CD4-positive, alpha-beta T cell (primary cell): Measurements from ENCODE around the gene PRPF38A. TPM values are rescaled to one million over a fixed set of nuclear protein-coding genes. Genes with fewer than 3 reads are reported as not detected.

Experiments
- ATAC-seq: fragments of 200-7000 bp; cut with Tn5 transposase; one replicate; pipeline ENCODE4 v1.10.0; 2022; ENCODE audit warnings: mild to moderate bottlenecking; ENCODE audit not compliant: poor library complexity
- CTCF ChIA-PET: fragments of 350-600 bp; sonication (Branson Sonifier 250); formaldehyde crosslinking; loops from one replicate; lab custom pipeline; 2021; ENCODE audit warnings: antibody characterized with exemption, inconsistent platforms; lab: Charles Lee
- POLR2A ChIA-PET: fragments of 350-600 bp; sonication (Branson Sonifier 250); formaldehyde crosslinking; loops from one replicate; lab custom pipeline; 2021; ENCODE audit warnings: antibody characterized with exemption, inconsistent platforms; lab: Charles Lee
- DNase-seq, 14 experiments: peaks; one replicate each; pipeline ENCODE4 v3.0.0-alpha.2; 2013 to 2020; ENCODE audit warnings: mixed read lengths in 2 of 14
- H3K27ac ChIP-seq, 2 donors: one replicate each; pipeline versions ENCODE4 v1.5.1 to v1.7.0; 2013; ENCODE audit warnings: low read length in 2 of 2, low read depth in 1 of 2, mild to moderate bottlenecking in 1 of 2
- H3K27me3 ChIP-seq, 2 experiments: 1 replicate in 1 of 2; 2 replicates in 1 of 2; pipeline versions ENCODE4 v1.6.1 to v1.7.0; 2013; ENCODE audit warnings: low read length in 2 of 2, control low read depth in 1 of 2, mild to moderate bottlenecking in 1 of 2, moderate library complexity in 1 of 2; ENCODE audit not compliant: insufficient read depth in 2 of 2, control insufficient read depth in 1 of 2
- H3K36me3 ChIP-seq: one replicate; pipeline ENCODE4 v1.6.1; 2013; ENCODE audit warnings: low read length, control low read depth; ENCODE audit not compliant: insufficient read depth
- H3K4me1 ChIP-seq: one replicate; pipeline ENCODE4 v1.6.1; 2013; ENCODE audit warnings: low read length, control low read depth; ENCODE audit not compliant: insufficient read depth
- H3K4me3 ChIP-seq: one replicate; pipeline ENCODE4 v1.5.1; 2013; ENCODE audit warnings: mild to moderate bottlenecking, low read length, moderate library complexity
- H3K9me3 ChIP-seq, 2 experiments: 1 replicate in 1 of 2; 2 replicates in 1 of 2; pipeline versions ENCODE4 v1.6.1 to v1.7.0; 2013; ENCODE audit warnings: low read length in 2 of 2, mild to moderate bottlenecking in 2 of 2, control low read depth in 1 of 2, moderate library complexity in 1 of 2; ENCODE audit not compliant: control insufficient read depth in 1 of 2, insufficient read depth in 1 of 2
- H3K27ac Mint-ChIP-seq: one replicate; pipeline ENCODE4 v1.8.0; 2020; ENCODE audit warnings: mixed read lengths
- H3K27me3 Mint-ChIP-seq: one replicate; pipeline ENCODE4 v1.8.0; 2021; ENCODE audit warnings: mixed read lengths
- H3K36me3 Mint-ChIP-seq: one replicate; pipeline ENCODE4 v1.8.0; 2021; ENCODE audit warnings: low read depth, mixed read lengths
- H3K4me1 Mint-ChIP-seq: one replicate; pipeline ENCODE4 v1.8.0; 2021; ENCODE audit warnings: low read depth, mixed read lengths
- H3K4me3 Mint-ChIP-seq: one replicate; pipeline ENCODE4 v1.8.0; 2020; ENCODE audit warnings: mild to moderate bottlenecking, mixed read lengths
- H3K9me3 Mint-ChIP-seq: one replicate; pipeline ENCODE4 v1.8.0; 2020; ENCODE audit warnings: mixed read lengths
- intact Hi-C, 2 experiments: fragments of 100-400 bp; cut with DNase I in 1 of 2; cut with micrococcal nuclease in 1 of 2; formaldehyde crosslinking; loops; one replicate each; pipeline versions ENCODE4 v1.15.1 to v1.9.0; 2023 to 2025; cut with DNase I, micrococcal nuclease
- total RNA-seq, 174 experiments: library from RNA in 2 of 174; stranded (reverse) in 2 of 174; gene quantifications; one replicate each; pipeline ENCODE4 v1.2.3 and lab custom pipeline; 2021 to 2026
- TF ChIP-seq, protein P1 (sequence below): fragments of 200-600 bp; IDR thresholded peaks from one replicate; pipeline ENCODE4 v1.8.0; 2022; ENCODE audit warnings: antibody characterized with exemption, mild to moderate bottlenecking

PRPF38A gene
- total RNA-seq, 2 experiments from 2014 or later, result 56.2 to 63.6 TPM

DNA sequence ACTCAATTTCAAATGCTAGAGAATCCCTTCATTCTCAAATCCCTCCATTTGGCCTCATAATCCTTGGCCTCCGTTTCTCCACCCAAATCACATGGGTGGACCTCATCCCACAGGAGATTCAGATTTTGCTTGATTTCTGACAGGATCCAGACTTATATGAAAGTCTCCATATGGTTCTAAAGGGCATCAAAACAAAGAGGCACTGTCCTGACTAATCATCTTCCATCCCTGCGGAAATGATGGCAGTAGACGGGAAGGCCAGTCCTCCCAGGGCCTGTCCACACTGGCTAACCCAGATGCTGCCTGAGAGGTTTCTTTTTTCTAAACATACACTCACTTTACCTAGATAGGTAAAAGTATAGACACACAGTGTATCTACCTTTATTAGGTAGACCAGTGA, 19.0 kb upstream of the PRPF38A start:
- ATAC-seq (no peak), DNase-seq (no peak)
- no peaks in the 10 kb centered on the region for H3K4me1 Mint-ChIP-seq
- no peaks in the 10 kb centered on the region for H3K36me3 Mint-ChIP-seq
- H3K9me3 ChIP-seq, result no peaks in the 10 kb centered on the region
- H3K27ac ChIP-seq, result no peak overlapping the region
- H3K36me3 ChIP-seq, result peaks cover 3% of the 10 kb centered on the region
- no peaks in the 10 kb centered on the region for H3K9me3 Mint-ChIP-seq
- POLR2A ChIA-PET, result no interaction called here
- intact Hi-C loops, result no loop called here
- no peak overlapping the region for H3K4me3 ChIP-seq
- H3K27me3 Mint-ChIP-seq, result no peaks in the 10 kb centered on the region
- CTCF ChIA-PET, result no interaction called here
- H3K27me3 ChIP-seq, result no peaks in the 10 kb centered on the region
- H3K4me3 Mint-ChIP-seq, result no peak overlapping the region
- H3K27ac Mint-ChIP-seq, result no peak overlapping the region
- H3K4me1 ChIP-seq, result no peaks in the 10 kb centered on the region
- TF ChIP-seq, protein P1, sequence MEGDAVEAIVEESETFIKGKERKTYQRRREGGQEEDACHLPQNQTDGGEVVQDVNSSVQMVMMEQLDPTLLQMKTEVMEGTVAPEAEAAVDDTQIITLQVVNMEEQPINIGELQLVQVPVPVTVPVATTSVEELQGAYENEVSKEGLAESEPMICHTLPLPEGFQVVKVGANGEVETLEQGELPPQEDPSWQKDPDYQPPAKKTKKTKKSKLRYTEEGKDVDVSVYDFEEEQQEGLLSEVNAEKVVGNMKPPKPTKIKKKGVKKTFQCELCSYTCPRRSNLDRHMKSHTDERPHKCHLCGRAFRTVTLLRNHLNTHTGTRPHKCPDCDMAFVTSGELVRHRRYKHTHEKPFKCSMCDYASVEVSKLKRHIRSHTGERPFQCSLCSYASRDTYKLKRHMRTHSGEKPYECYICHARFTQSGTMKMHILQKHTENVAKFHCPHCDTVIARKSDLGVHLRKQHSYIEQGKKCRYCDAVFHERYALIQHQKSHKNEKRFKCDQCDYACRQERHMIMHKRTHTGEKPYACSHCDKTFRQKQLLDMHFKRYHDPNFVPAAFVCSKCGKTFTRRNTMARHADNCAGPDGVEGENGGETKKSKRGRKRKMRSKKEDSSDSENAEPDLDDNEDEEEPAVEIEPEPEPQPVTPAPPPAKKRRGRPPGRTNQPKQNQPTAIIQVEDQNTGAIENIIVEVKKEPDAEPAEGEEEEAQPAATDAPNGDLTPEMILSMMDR, result no peak

DNA sequence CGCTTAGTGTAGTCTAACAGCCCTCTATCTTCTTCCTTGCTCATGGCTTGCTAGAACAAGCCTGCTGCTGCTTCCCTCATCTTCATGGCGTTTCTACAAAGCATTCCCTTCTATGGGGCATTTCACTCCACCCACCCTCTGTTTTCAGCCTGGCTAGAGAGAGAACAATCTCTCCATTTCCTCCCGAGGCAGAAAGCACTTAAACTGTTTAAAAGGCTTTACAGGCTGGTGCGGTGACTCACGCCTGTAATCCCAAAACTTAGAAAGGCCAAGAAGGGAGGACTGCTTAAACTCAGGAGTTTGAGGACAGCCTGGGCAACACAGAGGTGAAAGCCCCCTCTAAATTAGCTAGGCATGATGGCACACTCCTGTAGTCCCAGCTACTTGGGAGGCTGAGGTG, 17.9 kb upstream of the PRPF38A start:
- H3K27ac Mint-ChIP-seq, result no peak overlapping the region
- H3K27me3 Mint-ChIP-seq, result no peaks in the 10 kb centered on the region
- no peaks in the 10 kb centered on the region for H3K36me3 Mint-ChIP-seq
- Histone ChIP-seq H3K4me1 (no peaks in the 10 kb centered on the region), H3K36me3 (peaks cover 3% of the 10 kb centered on the region), H3K27ac (no peak overlapping the region), H3K4me3 (no peak overlapping the region), H3K27me3 (no peaks in the 10 kb centered on the region), H3K9me3 (no peaks in the 10 kb centered on the region)
- ChIA-PET POLR2A (no interaction called here), CTCF (no interaction called here)
- intact Hi-C loops, result no loop called here
- no peaks in the 10 kb centered on the region for H3K4me1 Mint-ChIP-seq
- H3K9me3 Mint-ChIP-seq, result no peaks in the 10 kb centered on the region
- no peak for DNase-seq
- no peak overlapping the region for H3K4me3 Mint-ChIP-seq
- TF ChIP-seq, protein P1, result no peak
- ATAC-seq, result no peak

DNA sequence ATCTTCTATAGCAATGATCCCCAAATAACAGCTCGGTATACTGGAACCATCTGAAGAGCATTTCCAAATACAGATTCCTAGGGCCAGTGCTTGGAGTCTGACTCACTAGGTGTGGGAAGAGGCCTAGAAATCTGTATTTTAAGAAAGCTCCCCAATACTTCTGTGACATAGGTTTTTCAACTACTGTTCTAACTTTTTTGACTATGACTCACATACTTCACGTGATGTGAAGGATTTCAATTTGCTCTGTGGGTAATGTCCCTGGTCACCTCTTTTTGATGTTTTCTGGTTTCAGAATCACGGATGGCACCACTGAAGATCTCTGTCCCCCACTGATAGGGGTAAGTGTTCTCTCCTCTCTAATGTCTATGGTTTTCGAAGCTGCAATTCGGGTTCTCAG, 11.2 kb upstream of the PRPF38A start:
- no peaks in the 10 kb centered on the region for H3K4me1 ChIP-seq
- Mint-ChIP-seq H3K27ac (no peak overlapping the region), H3K9me3 (no peaks in the 10 kb centered on the region), H3K4me1 (no peaks in the 10 kb centered on the region), H3K4me3 (no peak overlapping the region), H3K36me3 (no peaks in the 10 kb centered on the region), H3K27me3 (no peaks in the 10 kb centered on the region)
- no peak for DNase-seq
- no peak for ATAC-seq
- CTCF ChIA-PET, result no interaction called here
- H3K4me3 ChIP-seq, result no peak overlapping the region
- H3K27me3 ChIP-seq, result no peaks in the 10 kb centered on the region
- TF ChIP-seq, protein P1, result no peak
- intact Hi-C loops, result no loop called here
- POLR2A ChIA-PET, result no interaction called here
- no peaks in the 10 kb centered on the region for H3K36me3 ChIP-seq
- H3K27ac ChIP-seq, result no peak overlapping the region
- no peaks in the 10 kb centered on the region for H3K9me3 ChIP-seq
